CD14-positive monocyte (primary cell): ENCODE measurements around the gene ZDHHC14. TPM values are rescaled to one million over a fixed set of nuclear protein-coding genes. Genes with fewer than 3 reads are reported as not detected.

Experiments used
- DNase-seq, 3 donors: peaks; one replicate each; pipeline ENCODE4 v3.0.0-alpha.2; 2011 to 2022
- H2AFZ ChIP-seq: 2 replicates; pipeline ENCODE4 v1.6.0; 2012; ENCODE audit warnings: mild to moderate bottlenecking, low read depth, low read length, inconsistent platforms; ENCODE audit not compliant: insufficient read depth, poor library complexity, severe bottlenecking
- H3K27ac ChIP-seq, 2 donors: 1 replicate in 1 of 2; 2 replicates in 1 of 2; pipeline ENCODE4 v1.5.1; 2012 to 2013; ENCODE audit warnings: low read length in 2 of 2, control low read depth in 1 of 2, inconsistent platforms in 1 of 2, low read depth in 1 of 2, mild to moderate bottlenecking in 1 of 2
- H3K27me3 ChIP-seq, 2 donors: one replicate each; pipeline versions ENCODE4 v1.6.0 to v1.6.1; 2011 to 2013; ENCODE audit warnings: low read length in 2 of 2; ENCODE audit not compliant: control insufficient read depth in 2 of 2, insufficient read depth in 2 of 2
- H3K36me3 ChIP-seq, 2 donors: replicated peaks in 1 of 2; 1 replicate in 1 of 2; 2 replicates in 1 of 2; pipeline versions ENCODE4 v1.5.1 to v1.6.1; 2012 to 2013; ENCODE audit warnings: low read length in 2 of 2, control low read depth in 1 of 2, inconsistent platforms in 1 of 2, mild to moderate bottlenecking in 1 of 2; ENCODE audit not compliant: insufficient read depth in 2 of 2, control insufficient read depth in 1 of 2
- H3K4me1 ChIP-seq, 2 donors: 1 replicate in 1 of 2; 2 replicates in 1 of 2; pipeline versions ENCODE4 v1.5.1 to v1.6.1; 2012 to 2013; ENCODE audit warnings: low read length in 2 of 2, control low read depth in 1 of 2, inconsistent platforms in 1 of 2, mild to moderate bottlenecking in 1 of 2, moderate library complexity in 1 of 2; ENCODE audit not compliant: insufficient read depth in 2 of 2, control insufficient read depth in 1 of 2
- H3K4me2 ChIP-seq: replicated peaks from 2 replicates; pipeline ENCODE3; 2012; ENCODE audit warnings: low read length, moderate library complexity, mild to moderate bottlenecking; ENCODE audit not compliant: poor library complexity, severe bottlenecking; ENCODE audit errors: extremely low read depth
- H3K4me3 ChIP-seq, 3 experiments: fragments of 200-600 bp in 1 of 3; sonication (generic) in 1 of 3; replicated peaks in 1 of 3; 1 replicate in 2 of 3; 2 replicates in 1 of 3; pipeline ENCODE4 v1.5.1; 2011 to 2013; ENCODE audit warnings: low read length in 3 of 3, mild to moderate bottlenecking in 3 of 3, control low read depth in 2 of 3, low read depth in 2 of 3, inconsistent platforms in 1 of 3, moderate library complexity in 1 of 3
- H3K79me2 ChIP-seq: 2 replicates; pipeline ENCODE4 v1.6.0; 2012; ENCODE audit warnings: mild to moderate bottlenecking, control low read depth, inconsistent platforms, low read length, moderate library complexity; ENCODE audit not compliant: insufficient read depth
- H3K9ac ChIP-seq: 2 replicates; pipeline ENCODE4 v1.6.0; 2017; ENCODE audit warnings: low read length, mild to moderate bottlenecking; ENCODE audit not compliant: insufficient read depth, poor library complexity, severe bottlenecking
- H3K9me3 ChIP-seq, 2 donors: replicated peaks in 1 of 2; 1 replicate in 1 of 2; 2 replicates in 1 of 2; pipeline versions ENCODE4 v1.5.1 to v1.6.1; 2012 to 2013; ENCODE audit warnings: low read length in 2 of 2, control low read depth in 1 of 2; ENCODE audit not compliant: control insufficient read depth in 1 of 2, insufficient read depth in 1 of 2
- H4K20me1 ChIP-seq: 2 replicates; pipeline ENCODE4 v1.6.0; 2012; ENCODE audit warnings: mild to moderate bottlenecking, low read length, control low read depth, moderate library complexity; ENCODE audit not compliant: insufficient read depth
- H3K27ac Mint-ChIP-seq, 7 donors: one replicate each; pipeline ENCODE4 v1.8.0; 2020; ENCODE audit warnings: mild to moderate bottlenecking in 7 of 7, mixed read lengths in 7 of 7, moderate library complexity in 6 of 7, inconsistent platforms in 2 of 7
- H3K27me3 Mint-ChIP-seq, 3 donors: one replicate each; pipeline ENCODE4 v1.8.0; 2021 to 2022; ENCODE audit warnings: low read depth in 3 of 3, mild to moderate bottlenecking in 3 of 3, mixed read lengths in 3 of 3, moderate library complexity in 3 of 3, inconsistent platforms in 1 of 3
- H3K36me3 Mint-ChIP-seq, 2 donors: one replicate each; pipeline ENCODE4 v1.8.0; 2020; ENCODE audit warnings: mixed read lengths in 2 of 2, inconsistent platforms in 1 of 2, mild to moderate bottlenecking in 1 of 2
- H3K4me1 Mint-ChIP-seq: one replicate; pipeline ENCODE4 v1.8.0; 2020; ENCODE audit warnings: mild to moderate bottlenecking, mixed read lengths
- H3K4me3 Mint-ChIP-seq, 2 donors: one replicate each; pipeline ENCODE4 v1.8.0; 2020; ENCODE audit warnings: mild to moderate bottlenecking in 2 of 2, mixed read lengths in 2 of 2, moderate library complexity in 1 of 2
- H3K9me3 Mint-ChIP-seq, 7 donors: one replicate each; pipeline ENCODE4 v1.8.0; 2020 to 2022; ENCODE audit warnings: mixed read lengths in 7 of 7, mild to moderate bottlenecking in 6 of 7, moderate library complexity in 6 of 7, inconsistent platforms in 2 of 7
- whole genome bisulfite sequencing: methylation state at CpG from one replicate; pipeline ENCODE4 v1.1.5; 2013; ENCODE audit warnings: missing lambda C conversion rate; ENCODE audit not compliant: insufficient coverage; 5-methylcytosine and 5-hydroxymethylcytosine counted together
- intact Hi-C, 2 donors: fragments of 100-400 bp; cut with micrococcal nuclease; formaldehyde crosslinking; loops; one replicate each; pipeline versions ENCODE4 v1.15.0 to v1.15.1; 2023
- polyA plus RNA-seq, 3 donors: library from polyadenylated mRNA; depleted of rRNA in 1 of 3; unstranded in 2 of 3; stranded (reverse) in 1 of 3; fragments of 300-500 nt in 2 of 3; fragments of >200 nt in 1 of 3; fragmentation: Illumina TruSeq in 2 of 3; gene quantifications; 1 replicate in 2 of 3; 2 replicates in 1 of 3; pipeline ENCODE4 v1.2.3, GENCODE V29; 2012 to 2021
- TF ChIP-seq, protein P1 (sequence below): fragments of 200-600 bp; IDR thresholded peaks from one replicate; pipeline ENCODE4 v1.8.0; 2022; ENCODE audit warnings: antibody characterized with exemption, mild to moderate bottlenecking

Gene ZDHHC14
- polyA plus RNA-seq, 3 donors: 0.30 to 1.7 (median 0.93) TPM

DNA sequence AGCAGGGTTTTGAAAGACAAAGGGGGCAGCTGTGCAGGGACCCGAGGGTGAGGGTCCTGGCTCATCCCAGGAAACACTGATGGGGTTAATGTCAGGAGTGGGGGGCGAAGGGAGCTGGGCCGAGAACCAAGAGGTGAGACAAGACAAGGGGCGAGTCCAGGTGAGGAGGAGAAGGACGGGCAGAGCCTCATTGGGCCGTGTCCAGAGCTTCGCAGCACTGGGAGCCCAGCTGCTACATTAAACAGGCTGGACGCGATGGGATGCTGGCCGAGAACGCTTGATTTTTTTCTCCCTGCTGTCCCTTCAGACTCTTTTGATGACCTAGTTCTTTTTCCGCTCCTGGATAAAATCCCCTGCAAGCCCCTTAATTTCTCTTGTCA, 269.3 kb downstream of the ZDHHC14 start:
- Mint-ChIP-seq H3K9me3 (peaks cover 0 to 5% (median 0%) of the 10 kb centered on the region in 7 donors), H3K4me3 (no peak overlapping the region), H3K36me3 (peaks cover 4 to 21% of the 10 kb centered on the region in 2 donors), H3K27ac (peak overlapping the region in 1 of 7 donors; percentile 3), H3K27me3 (peaks cover 5 to 7% (median 5%) of the 10 kb centered on the region in 3 donors), H3K4me1 (peaks cover 29% of the 10 kb centered on the region)
- Histone ChIP-seq H3K4me1 (peaks cover 5 to 15% of the 10 kb centered on the region in 2 donors), H3K9ac (no peak overlapping the region), H3K36me3 (no peaks in the 10 kb centered on the region), H3K27ac (no peak overlapping the region), H3K79me2 (no peaks in the 10 kb centered on the region), H2AFZ (no peak overlapping the region), H3K4me2 (no peak overlapping the region), H3K27me3 (no peaks in the 10 kb centered on the region), H4K20me1 (no peaks in the 10 kb centered on the region), H3K4me3 (no peak overlapping the region), H3K9me3 (no peaks in the 10 kb centered on the region)
- DNase-seq: no peak
- 84% methylated on average over 7 of the region's 12 CpGs for WGBS
- TF ChIP-seq, protein P1, sequence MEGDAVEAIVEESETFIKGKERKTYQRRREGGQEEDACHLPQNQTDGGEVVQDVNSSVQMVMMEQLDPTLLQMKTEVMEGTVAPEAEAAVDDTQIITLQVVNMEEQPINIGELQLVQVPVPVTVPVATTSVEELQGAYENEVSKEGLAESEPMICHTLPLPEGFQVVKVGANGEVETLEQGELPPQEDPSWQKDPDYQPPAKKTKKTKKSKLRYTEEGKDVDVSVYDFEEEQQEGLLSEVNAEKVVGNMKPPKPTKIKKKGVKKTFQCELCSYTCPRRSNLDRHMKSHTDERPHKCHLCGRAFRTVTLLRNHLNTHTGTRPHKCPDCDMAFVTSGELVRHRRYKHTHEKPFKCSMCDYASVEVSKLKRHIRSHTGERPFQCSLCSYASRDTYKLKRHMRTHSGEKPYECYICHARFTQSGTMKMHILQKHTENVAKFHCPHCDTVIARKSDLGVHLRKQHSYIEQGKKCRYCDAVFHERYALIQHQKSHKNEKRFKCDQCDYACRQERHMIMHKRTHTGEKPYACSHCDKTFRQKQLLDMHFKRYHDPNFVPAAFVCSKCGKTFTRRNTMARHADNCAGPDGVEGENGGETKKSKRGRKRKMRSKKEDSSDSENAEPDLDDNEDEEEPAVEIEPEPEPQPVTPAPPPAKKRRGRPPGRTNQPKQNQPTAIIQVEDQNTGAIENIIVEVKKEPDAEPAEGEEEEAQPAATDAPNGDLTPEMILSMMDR: no peak
- intact Hi-C loops: no loop called here

- peaks cover 0 to 4% (median 3%) of the 10 kb centered on the region in 3 donors for H3K27me3 Mint-ChIP-seq
- no peaks in the 10 kb centered on the region for H3K79me2 ChIP-seq
- no peak overlapping the region for H3K9ac ChIP-seq
- H3K9me3 ChIP-seq: no peaks in the 10 kb centered on the region
- WGBS: 95% methylated on average over 6 of the region's 7 CpGs
- H3K9me3 Mint-ChIP-seq: peaks cover 0 to 5% (median 0%) of the 10 kb centered on the region in 7 donors
- TF ChIP-seq, protein P1: no peak
- peaks cover 5 to 10% of the 10 kb centered on the region in 2 donors for H3K4me1 ChIP-seq
- no peaks in the 10 kb centered on the region for H4K20me1 ChIP-seq
- no peaks in the 10 kb centered on the region for H3K27me3 ChIP-seq
- H3K4me3 ChIP-seq: no peak overlapping the region
- peaks cover 24% of the 10 kb centered on the region for H3K4me1 Mint-ChIP-seq
- H3K27ac ChIP-seq: no peak overlapping the region
- H3K4me3 Mint-ChIP-seq: no peak overlapping the region
- peak overlapping the region in 1 of 7 donors; percentile 51 for H3K27ac Mint-ChIP-seq
- no peak overlapping the region for H2AFZ ChIP-seq
- no peaks in the 10 kb centered on the region for H3K36me3 ChIP-seq
- H3K4me2 ChIP-seq: no peak overlapping the region
- peaks cover 4 to 21% of the 10 kb centered on the region in 2 donors for H3K36me3 Mint-ChIP-seq
- intact Hi-C loops: no loop called here
- DNase-seq: no peak
Measured at GRCh38 chr6:157650801-157651200, 269.8 kb downstream of the ZDHHC14 start.
